Smooth muscle cell of the pulmonary artery (primary cell): ENCODE measurements around the gene ZMYM4. TPM values are rescaled to one million over a fixed set of nuclear protein-coding genes. Genes with fewer than 3 reads are reported as not detected.

Experiments used
- total RNA-seq: library from RNA; depleted of rRNA; stranded (reverse); fragments of >200 nt; gene quantifications from 2 replicates; pipeline ENCODE4 v1.2.3, GENCODE V29; 2014

The ZMYM4 gene
- 32.2 and 40.8 TPM in 2 replicates for total RNA-seq

DNA sequence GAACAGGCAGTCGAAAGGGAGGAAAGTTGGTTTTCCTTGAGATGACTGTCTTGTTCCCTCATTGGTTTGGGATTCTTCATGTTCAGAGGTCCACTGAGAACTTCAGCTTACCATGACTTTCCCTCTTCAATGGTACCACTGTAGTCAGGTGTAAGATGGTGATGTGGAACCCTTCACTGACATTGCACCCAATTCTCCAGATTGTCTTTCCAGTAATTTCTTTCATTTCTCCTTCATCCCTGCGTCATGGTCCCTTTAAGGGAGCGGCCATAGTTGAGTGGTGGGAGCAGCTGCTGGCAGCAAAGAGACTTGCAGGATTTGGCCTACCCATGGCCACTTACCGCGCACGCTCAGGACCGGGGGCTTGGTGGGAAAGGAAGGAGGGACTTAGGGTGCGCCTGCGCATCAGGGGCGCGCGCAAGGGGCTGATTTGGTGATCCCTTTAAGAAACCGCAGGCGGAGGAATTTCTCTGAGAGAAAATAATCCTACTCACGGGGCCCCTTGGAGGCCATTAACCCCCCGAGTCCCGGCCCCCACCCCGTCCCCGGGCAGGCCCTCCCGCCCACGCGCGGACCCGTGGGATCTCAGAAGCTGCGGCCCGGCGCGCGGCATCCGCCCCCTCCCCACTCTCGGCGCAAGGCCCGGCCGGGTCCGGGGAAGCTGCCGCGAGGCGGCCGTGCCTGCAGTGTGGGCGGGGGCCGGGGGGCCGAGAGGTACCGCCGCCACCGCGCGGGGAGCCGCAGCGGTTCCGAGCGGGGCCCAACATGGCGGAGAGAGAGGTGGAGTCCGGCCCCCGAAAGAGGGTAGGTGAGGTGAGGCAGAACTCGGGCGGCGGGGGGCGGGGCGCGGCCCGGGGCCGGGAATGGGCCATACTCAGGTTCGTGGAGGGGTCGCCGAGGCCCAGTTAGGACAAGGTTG is at the start of gene ZMYM4:
ZMYM4 (plus strand) TSS at position 428 of the 919 bp plus-strand sequence; CDS start at position 766, 338 bp downstream.

Other genes starting within 250 kb of the ZMYM4 start
- gene ZMYM6, start 236.8 kb upstream of the ZMYM4 start, total RNA-seq, result 18.7 and 20.1 TPM in 2 replicates
- gene ZMYM1, start 189.3 kb upstream of the ZMYM4 start, total RNA-seq, result 18.9 and 23.5 TPM in 2 replicates
- 93.7 and 94.4 TPM in 2 replicates for gene SFPQ, start 75.6 kb upstream of the ZMYM4 start, total RNA-seq